Activated T-cell treated with anti-CD3 and anti-CD28 coated beads, Interleukin-2, amount 50 U/mL, for 72 hours (primary cell): ENCODE data around the gene DXO. TPM values are rescaled to one million over a fixed set of nuclear protein-coding genes. Genes with fewer than 3 reads are reported as not detected.
"Not testable (repeated sequence)": the region's sequence is repeated elsewhere in the genome, so short reads cannot be mapped to it uniquely, and the experiment has no call there.

Experiments
- ATAC-seq, 2 donors: fragments of 150-1000 bp; cut with Tn5 transposase; replicated peaks in 1 of 2; 2 replicates each; pipeline ENCODE4 v1.10.0; 2021; ENCODE audit warnings: moderate library complexity in 2 of 2, mild to moderate bottlenecking in 1 of 2
- DNase-seq, 2 donors: peaks; one replicate each; pipeline ENCODE4 v3.0.0; 2021 to 2022; ENCODE audit warnings: mixed read lengths in 1 of 2
- H3K27ac Mint-ChIP-seq: one replicate; pipeline ENCODE4 v1.8.0; 2022; ENCODE audit warnings: mild to moderate bottlenecking, moderate library complexity, mixed read lengths
- H3K27me3 Mint-ChIP-seq: one replicate; pipeline ENCODE4 v1.8.0; 2022; ENCODE audit warnings: low read depth, mixed read lengths
- H3K36me3 Mint-ChIP-seq, 2 donors: one replicate each; pipeline ENCODE4 v1.8.0; 2022; ENCODE audit warnings: mixed read lengths in 2 of 2, mild to moderate bottlenecking in 1 of 2; ENCODE audit not compliant: insufficient read depth in 2 of 2
- H3K4me1 Mint-ChIP-seq: one replicate; pipeline ENCODE4 v1.8.0; 2022; ENCODE audit warnings: low read depth, mixed read lengths
- H3K4me3 Mint-ChIP-seq, 2 donors: one replicate each; pipeline ENCODE4 v1.8.0; 2022; ENCODE audit warnings: mild to moderate bottlenecking in 2 of 2, mixed read lengths in 2 of 2, moderate library complexity in 2 of 2
- H3K9me3 Mint-ChIP-seq, 2 donors: one replicate each; pipeline ENCODE4 v1.8.0; 2022; ENCODE audit warnings: mixed read lengths in 2 of 2
- total RNA-seq, 2 donors: library from RNA; stranded (reverse); gene quantifications; one replicate each; pipeline ENCODE4 v1.2.3, GENCODE V29; 2022

Gene DXO
- total RNA-seq, 2 donors from 2014 or later: 23.3 to 34.7 TPM

GRCh38 chr6:31945507-31946369, 26.2 kb downstream of the DXO start, which contains the start of gene CFB:
Gene CFB (plus strand): TSS chr6:31946095. CDS start chr6:31946222, 127 bp downstream.
- Mint-ChIP-seq H3K9me3 (no peaks in the 10 kb centered on the region), H3K4me3 (no peak within 1 kb of the TSS), H3K4me1 (peaks cover 14% of the 10 kb centered on the region), H3K27ac (no peak within 1 kb of the TSS), H3K36me3 (no peaks in the 10 kb centered on the region), H3K27me3 (peaks cover 27% of the 10 kb centered on the region)
- DNase-seq (no peak), ATAC-seq (peak in 1 of 2 donors; percentile 18)

- Mint-ChIP-seq H3K36me3 (no peaks in the 10 kb centered on the region), H3K9me3 (no peaks in the 10 kb centered on the region), H3K4me3 (no peak overlapping the region), H3K27ac (no peak overlapping the region), H3K27me3 (peaks cover 27% of the 10 kb centered on the region), H3K4me1 (peaks cover 14% of the 10 kb centered on the region)
- ATAC-seq (no peak), DNase-seq (no peak)
Observed at GRCh38 chr6:31945154-31945506, 26.8 kb downstream of the DXO start.

GRCh38 chr6:31943742-31944141, 28.2 kb downstream of the DXO start:
- Mint-ChIP-seq H3K4me1 (peaks cover 14% of the 10 kb centered on the region), H3K27ac (no peak overlapping the region), H3K36me3 (no peaks in the 10 kb centered on the region), H3K4me3 (no peak overlapping the region), H3K9me3 (no peaks in the 10 kb centered on the region), H3K27me3 (peaks cover 27% of the 10 kb centered on the region)
- ATAC-seq (no peak), DNase-seq (no peak)

DNA sequence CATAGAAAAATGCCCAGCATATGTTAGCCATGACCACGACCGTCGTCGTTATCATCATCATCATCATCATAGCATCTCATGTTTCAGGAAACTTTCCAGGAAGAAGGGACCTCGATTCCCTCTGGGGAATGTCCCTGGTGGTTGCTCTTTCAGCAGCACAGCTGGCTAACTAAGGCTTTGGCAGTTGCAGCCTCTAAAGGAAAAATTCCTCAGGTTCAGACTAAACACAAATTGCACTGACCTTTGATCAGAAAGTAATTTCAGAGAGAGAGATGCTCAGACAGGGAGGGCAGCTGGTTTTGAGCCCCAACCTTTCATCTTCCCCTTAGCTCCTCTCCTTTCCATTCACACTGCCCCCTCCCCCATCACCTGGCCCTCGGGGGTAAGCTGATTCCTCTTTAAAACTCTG, 31.7 kb downstream of the DXO start:
- Mint-ChIP-seq H3K4me1 (peaks cover 2% of the 10 kb centered on the region), H3K27me3 (peaks cover 17% of the 10 kb centered on the region), H3K36me3 (no peaks in the 10 kb centered on the region), H3K27ac (no peak overlapping the region), H3K4me3 (no peak overlapping the region), H3K9me3 (no peaks in the 10 kb centered on the region)
- DNase-seq: no peak
- ATAC-seq: no peak

- no peak for DNase-seq
- Mint-ChIP-seq H3K4me3 (no peak overlapping the region), H3K4me1 (no peaks in the 10 kb centered on the region), H3K27ac (no peak overlapping the region), H3K36me3 (no peaks in the 10 kb centered on the region), H3K27me3 (no peaks in the 10 kb centered on the region), H3K9me3 (no peaks in the 10 kb centered on the region)
- no peak for ATAC-seq
Observed at GRCh38 chr6:31935823-31936222, 36.1 kb downstream of the DXO start.

DNA sequence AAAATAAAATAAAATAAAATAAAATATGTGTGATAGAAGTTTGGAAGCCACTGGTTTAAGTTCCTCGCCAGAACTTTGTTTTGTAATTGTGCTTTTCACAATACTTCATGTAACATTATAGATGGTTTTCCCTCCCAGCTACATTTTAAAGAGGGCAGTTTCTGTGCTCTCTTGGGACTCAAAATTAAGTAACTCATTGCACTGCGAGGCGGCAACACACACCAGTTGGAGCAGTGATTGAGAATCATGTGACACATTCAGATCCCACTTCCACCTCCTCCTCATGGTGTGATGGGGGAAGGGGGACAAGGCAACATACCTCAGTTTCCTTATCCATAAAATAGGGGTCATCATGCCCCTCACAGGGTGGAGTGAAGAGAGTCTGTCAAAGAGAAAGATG, 36.9 kb downstream of the DXO start:
- no peak overlapping the region for H3K4me3 Mint-ChIP-seq
- H3K27ac Mint-ChIP-seq: no peak overlapping the region
- H3K36me3 Mint-ChIP-seq: no peaks in the 10 kb centered on the region
- no peaks in the 10 kb centered on the region for H3K4me1 Mint-ChIP-seq
- ATAC-seq (no peak), DNase-seq (no peak)
- no peaks in the 10 kb centered on the region for H3K9me3 Mint-ChIP-seq
- H3K27me3 Mint-ChIP-seq: no peaks in the 10 kb centered on the region

GRCh38 chr6:31933537-31933936, 38.4 kb downstream of the DXO start:
- H3K4me1 Mint-ChIP-seq: no peaks in the 10 kb centered on the region
- H3K27me3 Mint-ChIP-seq: no peaks in the 10 kb centered on the region
- no peak overlapping the region for H3K4me3 Mint-ChIP-seq
- no peaks in the 10 kb centered on the region for H3K36me3 Mint-ChIP-seq
- no peak overlapping the region for H3K27ac Mint-ChIP-seq
- DNase-seq (no peak), ATAC-seq (no peak)
- H3K9me3 Mint-ChIP-seq: no peaks in the 10 kb centered on the region

DNA sequence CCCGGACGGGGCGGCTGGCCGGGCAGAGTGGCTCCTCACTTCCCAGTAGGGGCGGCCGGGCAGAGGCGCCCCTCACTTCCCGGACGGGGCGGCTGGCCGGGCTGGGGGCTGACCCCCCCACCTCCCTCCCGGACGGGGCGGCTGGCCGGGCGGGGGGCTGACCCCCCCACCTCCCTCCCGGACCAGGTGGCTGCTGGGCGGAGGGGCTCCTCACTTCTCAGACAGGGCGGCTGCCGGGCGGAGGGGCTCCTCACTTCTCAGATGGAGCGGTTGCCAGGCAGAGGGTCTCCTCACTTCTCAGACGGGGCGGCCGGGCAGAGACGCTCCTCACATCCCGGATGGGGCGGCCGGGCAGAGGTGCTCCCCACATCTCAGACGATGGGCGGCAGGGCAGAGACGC, 39.8 kb downstream of the DXO start:
- H3K9me3 Mint-ChIP-seq, DNase-seq, H3K27ac Mint-ChIP-seq, H3K36me3 Mint-ChIP-seq, ATAC-seq, H3K4me1 Mint-ChIP-seq, H3K4me3 Mint-ChIP-seq, H3K27me3 Mint-ChIP-seq: not testable (repeated sequence)

GRCh38 chr6:31930962-31931361, 41.0 kb downstream of the DXO start:
- Mint-ChIP-seq H3K4me1 (no peaks in the 10 kb centered on the region), H3K36me3 (no peaks in the 10 kb centered on the region), H3K27ac (no peak overlapping the region), H3K4me3 (no peak overlapping the region), H3K9me3 (no peaks in the 10 kb centered on the region), H3K27me3 (no peaks in the 10 kb centered on the region)
- DNase-seq: no peak
- ATAC-seq: no peak

GRCh38 chr6:31928672-31928939, 43.3 kb downstream of the DXO start:
- H3K9me3 Mint-ChIP-seq: no peaks in the 10 kb centered on the region
- H3K4me3 Mint-ChIP-seq: no peak overlapping the region
- DNase-seq: no peak
- H3K27me3 Mint-ChIP-seq: no peaks in the 10 kb centered on the region
- H3K27ac Mint-ChIP-seq: no peak overlapping the region
- ATAC-seq: no peak
- no peaks in the 10 kb centered on the region for H3K36me3 Mint-ChIP-seq
- H3K4me1 Mint-ChIP-seq: no peaks in the 10 kb centered on the region

- no peak overlapping the region for H3K27ac Mint-ChIP-seq
- H3K4me1 Mint-ChIP-seq: no peaks in the 10 kb centered on the region
- DNase-seq: no peak
- no peaks in the 10 kb centered on the region for H3K36me3 Mint-ChIP-seq
- ATAC-seq: no peak
- no peak overlapping the region for H3K4me3 Mint-ChIP-seq
- no peaks in the 10 kb centered on the region for H3K27me3 Mint-ChIP-seq
- no peaks in the 10 kb centered on the region for H3K9me3 Mint-ChIP-seq
Observed at GRCh38 chr6:31927863-31928671, 43.9 kb downstream of the DXO start.

DNA sequence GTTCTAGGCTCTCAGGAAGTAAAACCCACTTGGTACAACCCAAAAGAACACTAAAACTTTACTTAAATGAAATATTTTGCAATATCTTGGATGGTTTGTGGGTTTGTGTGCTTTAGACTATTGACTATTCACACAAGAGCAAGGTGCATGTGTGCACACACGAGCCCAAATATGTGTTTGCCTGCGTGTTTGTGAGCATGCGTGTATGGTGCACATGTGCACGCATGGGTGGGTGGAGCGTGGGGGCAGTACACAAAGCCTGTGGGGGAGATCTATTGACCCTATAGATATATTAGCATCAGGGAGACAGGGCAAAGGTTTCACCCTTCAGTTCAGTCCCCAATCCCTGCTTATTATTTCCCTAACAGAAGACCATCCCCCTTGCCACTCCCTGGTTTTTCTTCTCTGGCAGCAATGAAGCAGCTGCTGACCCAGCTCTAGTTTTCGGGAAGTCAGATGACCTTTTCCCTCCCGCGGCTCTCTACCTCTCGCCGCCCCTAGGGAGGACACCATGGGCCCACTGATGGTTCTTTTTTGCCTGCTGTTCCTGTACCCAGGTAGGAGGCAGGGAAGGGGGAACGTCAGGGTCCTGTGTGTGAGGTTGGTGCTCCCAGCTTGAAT, 44.6 kb downstream of the DXO start, which contains the start of gene C2:
C2 (plus strand) TSS at position 476 of the 621 bp plus-strand sequence; CDS start at position 512, 36 bp downstream.
- no peak for ATAC-seq
- Mint-ChIP-seq H3K36me3 (no peaks in the 10 kb centered on the region), H3K9me3 (no peaks in the 10 kb centered on the region), H3K4me1 (no peaks in the 10 kb centered on the region), H3K4me3 (no peak within 1 kb of the TSS), H3K27me3 (no peaks in the 10 kb centered on the region), H3K27ac (no peak within 1 kb of the TSS)
- no peak for DNase-seq

DNA sequence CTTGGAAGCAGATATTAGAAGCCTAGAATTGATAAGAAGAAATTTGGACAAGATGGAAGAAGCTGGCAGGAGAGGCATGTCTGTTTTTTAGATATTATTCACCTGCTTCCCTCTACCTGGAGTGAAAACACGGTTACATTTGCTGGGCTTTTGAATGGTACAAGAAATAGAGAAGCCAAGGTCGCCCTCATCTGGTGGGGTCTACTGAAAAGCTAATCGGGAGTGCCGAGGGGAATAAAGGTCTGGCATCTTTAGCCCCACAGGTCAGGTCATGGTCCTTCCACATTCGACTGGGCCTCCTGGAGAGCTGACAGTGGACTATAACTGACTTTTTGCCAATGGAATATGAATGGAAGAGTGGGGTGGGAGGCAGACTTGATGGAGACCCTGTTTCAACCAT, 49.0 kb downstream of the DXO start:
- no peak overlapping the region for H3K4me3 Mint-ChIP-seq
- ATAC-seq: peak; percentile 43 to 47
- H3K36me3 Mint-ChIP-seq: no peaks in the 10 kb centered on the region
- H3K27me3 Mint-ChIP-seq: no peaks in the 10 kb centered on the region
- DNase-seq: peak; percentile 50 to 52
- H3K4me1 Mint-ChIP-seq: no peaks in the 10 kb centered on the region
- no peak overlapping the region for H3K27ac Mint-ChIP-seq
- no peaks in the 10 kb centered on the region for H3K9me3 Mint-ChIP-seq
